HG03135 (cell line): ENCODE data around the gene PLEKHA1.

Experiments used
- ATAC-seq: cut with Tn5 transposase; IDR thresholded peaks from one replicate; pipeline ENCODE4 v1.9.1; 2021; ENCODE audit warnings: mild to moderate bottlenecking, moderate library complexity; ENCODE audit not compliant: unreplicated experiment

Gene PLEKHA1

GRCh38 chr10:122459561-122460273 is 85.2 kb downstream of the PLEKHA1 start:
- ATAC-seq = no peak

- no peak for ATAC-seq
Measured at GRCh38 chr10:122460891-122461293, 86.4 kb downstream of the PLEKHA1 start.

DNA sequence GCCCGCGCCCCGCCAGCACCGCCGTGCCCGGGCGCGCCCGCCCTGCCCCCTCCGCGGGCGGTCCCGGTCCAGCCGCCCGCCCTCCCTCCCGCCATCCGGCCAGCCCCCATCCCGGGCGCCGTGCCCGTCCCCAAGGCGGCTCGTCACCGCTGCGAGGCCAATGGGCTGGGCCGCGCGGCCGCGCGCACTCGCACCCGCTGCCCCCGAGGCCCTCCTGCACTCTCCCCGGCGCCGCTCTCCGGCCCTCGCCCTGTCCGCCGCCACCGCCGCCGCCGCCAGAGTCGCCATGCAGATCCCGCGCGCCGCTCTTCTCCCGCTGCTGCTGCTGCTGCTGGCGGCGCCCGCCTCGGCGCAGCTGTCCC is 86.8 kb downstream of the PLEKHA1 start, which contains the start of gene HTRA1:
Gene HTRA1, plus strand, starts transcription at position 187 of the 362 bp plus-strand sequence. Its CDS starts 100 bp downstream, at position 287.
- no peak for ATAC-seq

- ATAC-seq = no peak
Measured at GRCh38 chr10:122461729-122462532, 87.4 kb downstream of the PLEKHA1 start.

GRCh38 chr10:122462533-122463465 is 88.3 kb downstream of the PLEKHA1 start:
- ATAC-seq = no peak

DNA sequence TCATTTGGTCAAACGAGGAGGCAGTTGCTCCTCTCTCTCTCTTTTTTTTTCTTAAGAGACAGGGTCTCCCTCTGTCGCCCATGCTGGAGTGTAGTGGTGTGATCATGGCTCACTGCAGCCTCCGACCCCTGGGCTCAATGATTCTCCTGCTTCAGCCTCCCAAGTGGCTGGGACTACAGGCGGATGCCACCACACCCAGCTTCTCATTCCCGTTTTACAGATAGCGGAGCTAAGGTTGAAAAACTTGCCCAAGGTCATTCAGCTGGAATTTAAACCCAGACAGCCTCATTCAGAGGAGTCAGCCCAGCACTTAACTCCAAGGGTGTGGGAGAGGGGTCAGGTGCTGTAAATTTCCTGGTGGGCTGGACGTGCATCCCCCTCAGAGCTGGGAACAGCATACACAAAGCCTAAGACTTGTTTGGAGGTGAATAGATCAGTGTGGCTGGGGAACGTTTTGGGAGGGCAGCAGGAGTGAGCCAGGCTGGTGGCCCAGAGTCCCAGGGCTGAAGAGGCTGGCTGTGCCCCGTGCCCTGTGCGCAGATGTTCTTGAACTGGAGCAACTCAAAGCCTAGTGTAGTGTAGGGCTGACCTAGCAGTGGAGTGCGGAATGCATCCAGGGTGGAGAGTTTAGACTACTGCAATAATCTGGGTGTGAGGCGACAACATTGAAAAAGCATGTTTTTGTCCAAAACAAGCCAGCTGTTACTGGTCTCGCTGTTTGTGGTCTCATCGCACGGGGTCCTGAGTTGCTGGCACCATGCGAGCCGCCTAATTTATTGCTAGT is 89.2 kb downstream of the PLEKHA1 start:
- ATAC-seq = no peak

DNA sequence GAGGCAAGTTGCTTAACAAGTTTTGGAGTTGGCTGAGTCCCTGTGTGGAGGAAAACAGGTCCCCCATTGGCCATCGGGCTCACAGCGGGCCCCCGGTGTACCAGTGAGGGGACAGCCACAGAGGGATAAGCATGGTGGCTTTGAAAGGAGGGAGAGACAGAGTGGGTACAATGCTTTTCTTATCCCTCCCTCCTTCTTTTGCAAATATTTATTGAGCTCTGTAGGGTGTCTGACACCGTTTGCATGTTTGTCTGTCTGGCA is 89.7 kb downstream of the PLEKHA1 start:
- no peak for ATAC-seq

DNA sequence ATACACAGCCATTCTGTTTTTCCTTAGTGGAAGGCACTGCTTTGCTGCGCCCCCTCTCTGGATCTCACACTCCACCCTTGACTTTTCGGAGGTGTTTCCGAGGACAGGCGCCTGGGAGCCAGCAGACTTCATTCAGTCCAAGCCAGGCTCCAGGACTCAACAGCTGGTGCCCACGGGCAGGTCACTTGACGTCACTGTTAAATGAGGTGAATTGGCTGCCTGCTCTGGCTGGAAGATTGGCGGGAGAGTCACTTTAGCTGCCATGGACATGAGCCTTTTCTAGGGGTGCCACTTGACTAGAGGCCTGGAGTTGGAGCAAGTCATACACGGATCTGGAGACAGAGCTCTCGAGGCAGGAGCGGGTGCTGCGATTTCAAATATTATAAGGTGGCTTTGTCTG is 90.1 kb downstream of the PLEKHA1 start:
- no peak for ATAC-seq

DNA sequence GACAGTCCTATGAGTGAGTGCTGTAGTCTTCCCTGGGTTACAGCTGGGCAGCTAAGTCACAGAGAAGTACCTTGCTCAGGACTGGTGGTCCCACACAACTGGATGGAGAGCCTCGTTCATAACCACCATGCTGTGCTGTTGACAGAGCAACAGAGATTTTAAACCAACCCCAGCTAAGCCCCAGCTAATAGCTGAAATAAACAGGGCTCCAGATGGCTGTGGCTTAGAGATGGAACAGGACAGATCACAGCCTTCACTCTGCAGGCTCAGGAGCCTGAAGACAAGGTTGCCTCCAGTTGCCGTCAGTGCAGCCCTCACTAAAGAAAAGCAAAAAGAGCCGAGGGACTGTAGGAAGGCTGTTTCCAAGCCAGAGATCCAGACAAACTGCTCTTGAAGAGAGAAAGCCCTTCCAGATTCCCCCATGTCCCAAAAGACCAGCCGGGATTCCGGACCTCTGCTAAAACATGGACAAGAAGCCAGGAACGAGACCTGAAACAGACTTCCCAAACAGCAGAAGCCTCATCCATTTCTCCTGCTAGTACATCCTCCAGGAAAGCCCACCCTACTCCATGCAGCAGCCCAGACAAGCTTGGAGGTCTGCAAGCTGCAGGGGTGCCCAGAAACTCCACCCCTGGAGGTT is 91.0 kb downstream of the PLEKHA1 start:
- ATAC-seq = no peak

GRCh38 chr10:122466951-122467381 is 92.5 kb downstream of the PLEKHA1 start:
- no peak for ATAC-seq

- no peak for ATAC-seq
Measured at GRCh38 chr10:122467701-122468100, 93.2 kb downstream of the PLEKHA1 start.

DNA sequence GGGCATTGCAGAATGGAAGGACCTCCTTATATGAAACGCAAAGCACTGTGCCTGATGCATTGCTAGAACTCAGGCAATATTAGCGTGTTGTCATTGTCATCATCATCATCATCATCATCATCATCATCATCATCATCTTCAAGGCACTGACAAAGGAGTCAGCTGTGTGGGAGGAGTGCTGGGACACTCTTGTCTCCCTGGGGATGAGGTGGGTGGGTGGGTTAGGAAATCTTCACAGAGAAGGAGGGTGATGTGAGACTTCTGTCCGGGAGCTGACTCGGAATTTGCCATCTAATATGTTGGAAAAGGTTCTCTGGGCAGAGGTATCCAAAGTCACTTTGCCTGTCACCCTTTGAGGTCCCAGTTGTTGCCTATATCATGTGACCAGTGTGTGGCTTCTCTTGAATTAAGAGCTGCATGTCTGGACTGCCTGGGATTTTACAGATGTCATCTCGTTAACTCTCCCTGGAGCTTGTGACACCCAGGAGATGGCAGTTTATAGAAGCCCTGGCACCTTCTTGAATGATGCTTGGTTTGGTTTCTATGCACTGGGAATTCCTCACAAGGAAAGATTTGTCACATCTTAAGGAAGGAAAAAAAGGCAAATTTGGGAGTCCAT is 93.9 kb downstream of the PLEKHA1 start:
- ATAC-seq = no peak

GRCh38 chr10:122468926-122469781 is 94.6 kb downstream of the PLEKHA1 start:
- no peak for ATAC-seq

DNA sequence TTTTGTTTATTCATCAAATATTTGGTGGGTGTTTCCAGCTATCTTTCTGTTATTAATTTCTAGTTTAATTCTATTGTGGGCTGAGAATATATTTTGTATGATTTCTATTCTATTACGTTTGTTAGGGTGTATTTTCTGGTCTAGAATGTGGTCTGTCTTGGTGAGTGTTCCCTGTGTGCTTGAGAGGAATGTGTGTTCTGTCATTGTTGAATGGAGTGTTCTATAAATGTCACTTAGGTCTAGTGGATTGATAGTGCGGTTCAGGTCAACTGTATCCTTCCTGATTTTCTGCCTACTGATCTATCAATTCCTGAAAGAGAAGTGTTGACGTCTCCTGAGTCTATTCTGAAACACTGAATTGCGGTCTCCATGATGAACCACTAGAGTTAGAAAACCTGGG is 95.3 kb downstream of the PLEKHA1 start:
- no peak for ATAC-seq

DNA sequence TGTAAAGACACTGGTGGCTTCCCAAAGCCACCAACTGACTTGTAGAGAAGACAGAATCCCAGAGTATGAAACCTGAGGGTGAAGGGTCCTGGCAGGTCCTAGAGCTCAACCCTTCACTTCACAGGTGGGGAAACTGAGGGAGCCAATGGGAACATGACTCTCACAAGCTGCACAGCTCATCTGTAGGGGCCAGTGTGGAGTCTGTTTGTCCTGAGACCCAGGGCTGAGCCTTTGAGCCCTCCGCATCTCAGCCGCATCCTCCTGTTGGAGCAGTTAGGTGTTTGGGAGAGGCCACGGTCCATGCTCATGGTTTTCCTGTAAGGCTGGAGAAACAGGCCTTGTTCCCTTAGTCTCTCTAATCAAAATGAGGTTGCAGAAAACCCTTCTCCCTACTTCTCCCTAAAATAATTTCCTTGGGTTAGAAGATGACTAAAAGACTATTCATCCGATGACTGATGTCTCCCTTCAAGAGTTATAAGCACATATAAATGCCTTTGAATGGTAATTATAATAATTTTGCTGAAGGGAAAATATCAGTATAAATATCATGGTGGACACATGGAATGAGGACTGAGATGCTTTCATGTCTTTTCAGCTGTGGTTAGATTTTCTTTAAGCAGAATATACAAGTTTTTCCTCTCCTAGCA is 97.1 kb downstream of the PLEKHA1 start:
- no peak for ATAC-seq

DNA sequence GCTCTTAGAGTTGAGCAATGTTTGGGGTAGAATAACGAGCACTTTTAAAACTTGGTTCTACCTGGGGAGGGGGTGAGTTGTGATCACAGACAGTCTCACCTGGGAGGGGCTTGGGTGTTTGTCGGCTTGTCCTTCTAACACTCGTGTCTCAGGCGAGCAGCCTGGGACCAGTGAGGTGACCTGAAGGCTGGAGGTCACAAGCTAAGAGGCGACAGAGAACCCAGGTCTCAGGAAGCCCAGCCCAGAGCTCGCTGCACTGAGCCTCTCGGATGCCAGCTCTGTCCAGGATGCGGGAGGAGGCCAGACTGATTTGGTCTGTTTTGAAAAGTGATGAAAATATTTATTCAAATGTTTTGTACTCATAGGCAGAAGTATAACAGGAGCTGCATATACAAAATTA is 98.6 kb downstream of the PLEKHA1 start:
- no peak for ATAC-seq

DNA sequence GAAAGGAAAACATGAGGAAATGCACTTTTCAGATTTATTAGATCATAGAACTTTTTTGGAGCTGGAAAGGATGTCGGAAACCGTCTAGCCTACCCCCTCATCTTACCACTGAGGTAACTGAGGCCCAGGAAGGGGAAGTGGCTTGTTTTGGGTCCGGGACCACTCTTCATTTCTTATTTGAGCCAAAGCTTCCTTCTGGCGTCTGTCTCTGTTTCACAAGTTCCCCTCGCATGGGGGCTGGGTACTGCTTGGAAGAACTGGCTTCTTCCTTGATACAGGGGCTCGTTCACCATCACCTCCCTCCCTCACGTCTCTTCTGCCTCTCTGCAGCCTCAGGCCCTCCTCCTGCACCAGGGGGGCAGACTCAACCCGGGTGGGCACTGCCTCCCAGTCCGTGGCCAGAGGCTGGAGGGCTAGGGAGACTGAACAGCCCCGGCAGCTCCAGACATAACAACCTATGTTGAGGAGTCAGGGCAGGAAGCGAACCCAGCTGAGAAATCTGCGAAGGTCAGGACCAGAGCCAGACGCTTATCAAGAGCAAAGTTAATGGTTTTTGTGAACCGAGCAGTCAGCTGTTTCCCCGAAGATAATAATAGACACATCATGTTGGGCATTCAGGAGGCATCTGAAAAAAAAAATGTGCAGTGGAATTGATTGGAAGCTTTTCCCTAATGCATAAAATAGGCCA is 99.8 kb downstream of the PLEKHA1 start:
- no peak for ATAC-seq

DNA sequence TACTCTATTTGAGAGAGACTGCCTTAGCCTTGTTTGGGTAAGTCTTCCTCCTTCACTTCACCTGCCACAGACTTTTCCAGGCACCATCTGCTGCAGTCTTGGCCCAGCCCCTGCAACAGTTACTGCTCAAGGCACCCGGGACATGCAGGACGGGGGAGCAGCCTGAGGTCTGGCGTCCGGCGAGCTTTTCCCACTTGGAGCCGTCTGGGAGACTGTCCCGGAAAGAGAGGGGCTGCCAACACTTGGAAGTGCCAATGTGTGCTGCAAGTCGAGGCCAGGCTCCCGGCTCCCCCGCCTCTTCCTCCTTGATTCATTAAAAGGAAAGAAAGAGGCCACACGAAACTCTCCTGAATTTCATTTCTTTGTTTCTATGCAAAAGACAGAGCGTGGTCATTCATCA is 100.6 kb downstream of the PLEKHA1 start:
- no peak for ATAC-seq
